SJSA1 (cell line): Measurements from ENCODE around the gene FSCB. TPM values are rescaled to one million over a fixed set of nuclear protein-coding genes. Genes with fewer than 3 reads are reported as not detected.

Experiments used
- DNase-seq, 2 experiments: peaks; one replicate each; pipeline ENCODE4 v3.0.0-alpha.2; 2015 to 2020; ENCODE audit warnings: low spot score in 2 of 2, low read depth in 1 of 2
- H3K27ac ChIP-seq: fragments of 250-450 bp; sonication (Bioruptor Pico); 2 replicates; pipeline ENCODE4 v1.5.1; 2020; ENCODE audit warnings: mild to moderate bottlenecking, moderate library complexity
- H3K27me3 ChIP-seq: fragments of 250-450 bp; sonication (Bioruptor Pico); replicated peaks from 2 replicates; pipeline ENCODE4 v1.5.1; 2020; ENCODE audit warnings: mild to moderate bottlenecking, moderate library complexity
- H3K36me3 ChIP-seq: fragments of 250-450 bp; sonication (Bioruptor Pico); 2 replicates; pipeline ENCODE4 v1.5.1; 2020; ENCODE audit warnings: mild to moderate bottlenecking
- H3K4me1 ChIP-seq: fragments of 250-450 bp; sonication (Bioruptor Pico); replicated peaks from 2 replicates; pipeline ENCODE4 v1.6.1; 2021; ENCODE audit warnings: mild to moderate bottlenecking
- H3K4me3 ChIP-seq: fragments of 250-450 bp; sonication (Bioruptor Pico); 2 replicates; pipeline ENCODE4 v1.5.1; 2020; ENCODE audit warnings: mild to moderate bottlenecking
- H3K9me3 ChIP-seq: fragments of 250-450 bp; sonication (Bioruptor Pico); replicated peaks from 2 replicates; pipeline ENCODE4 v1.5.1; 2020; ENCODE audit warnings: mild to moderate bottlenecking
- total RNA-seq: library from RNA; depleted of rRNA; stranded (reverse); fragments of >200 nt; shearing (Covaris generic); gene quantifications from 2 replicates; pipeline ENCODE4 v1.2.3, GENCODE V29; 2014

FSCB gene
- total RNA-seq, 1 experiment from 2014 or later, result not detected

DNA sequence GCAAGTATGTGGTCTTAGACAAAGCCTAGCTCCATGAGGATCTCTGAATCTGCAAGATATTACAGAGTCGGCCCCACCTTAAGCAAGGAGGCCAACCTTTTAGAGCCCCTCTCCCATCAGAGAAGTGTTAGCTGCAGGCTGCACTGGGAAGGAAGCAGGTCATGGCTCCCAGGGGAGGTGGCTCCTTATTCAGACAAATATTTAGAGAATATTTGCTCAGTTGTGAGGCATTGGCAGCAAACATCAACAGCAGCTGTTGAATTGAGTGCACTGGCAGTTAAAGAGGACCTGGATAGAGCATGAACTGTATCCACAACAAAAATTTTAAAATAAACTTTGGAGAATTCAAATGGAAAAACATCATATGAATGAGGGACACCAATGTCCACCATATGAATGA lies 44.7 kb downstream of the FSCB start:
- Histone ChIP-seq H3K27me3 (no peaks in the 10 kb centered on the region), H3K4me3 (no peak overlapping the region), H3K9me3 (no peaks in the 10 kb centered on the region), H3K27ac (no peak overlapping the region), H3K36me3 (no peaks in the 10 kb centered on the region), H3K4me1 (no peaks in the 10 kb centered on the region)
- no peak for DNase-seq

- Histone ChIP-seq H3K4me1 (no peaks in the 10 kb centered on the region), H3K36me3 (no peaks in the 10 kb centered on the region), H3K27ac (no peak overlapping the region), H3K4me3 (no peak overlapping the region), H3K27me3 (no peaks in the 10 kb centered on the region), H3K9me3 (no peaks in the 10 kb centered on the region)
- no peak for DNase-seq
Measured at GRCh38 chr14:44461811-44462210, 45.3 kb downstream of the FSCB start.
